GM12875 (cell line): ENCODE results near the gene GRK5.

Source experiments
- H3K4me3 ChIP-seq: one replicate; pipeline ENCODE4 v1.5.1; 2011; ENCODE audit warnings: low read depth, low read length, control low read depth
- TF ChIP-seq, protein P1 (sequence below): IDR thresholded peaks from 2 replicates; pipeline ENCODE4 v1.5.1; 2011; ENCODE audit warnings: low read depth, mild to moderate bottlenecking, control low read depth, inconsistent platforms, low read length, moderate library complexity, borderline replicate concordance; ENCODE audit not compliant: insufficient read depth

The GRK5 gene

GRCh38 chr10:119501690-119502089, 294.3 kb downstream of the GRK5 start:
- TF ChIP-seq, protein P1, sequence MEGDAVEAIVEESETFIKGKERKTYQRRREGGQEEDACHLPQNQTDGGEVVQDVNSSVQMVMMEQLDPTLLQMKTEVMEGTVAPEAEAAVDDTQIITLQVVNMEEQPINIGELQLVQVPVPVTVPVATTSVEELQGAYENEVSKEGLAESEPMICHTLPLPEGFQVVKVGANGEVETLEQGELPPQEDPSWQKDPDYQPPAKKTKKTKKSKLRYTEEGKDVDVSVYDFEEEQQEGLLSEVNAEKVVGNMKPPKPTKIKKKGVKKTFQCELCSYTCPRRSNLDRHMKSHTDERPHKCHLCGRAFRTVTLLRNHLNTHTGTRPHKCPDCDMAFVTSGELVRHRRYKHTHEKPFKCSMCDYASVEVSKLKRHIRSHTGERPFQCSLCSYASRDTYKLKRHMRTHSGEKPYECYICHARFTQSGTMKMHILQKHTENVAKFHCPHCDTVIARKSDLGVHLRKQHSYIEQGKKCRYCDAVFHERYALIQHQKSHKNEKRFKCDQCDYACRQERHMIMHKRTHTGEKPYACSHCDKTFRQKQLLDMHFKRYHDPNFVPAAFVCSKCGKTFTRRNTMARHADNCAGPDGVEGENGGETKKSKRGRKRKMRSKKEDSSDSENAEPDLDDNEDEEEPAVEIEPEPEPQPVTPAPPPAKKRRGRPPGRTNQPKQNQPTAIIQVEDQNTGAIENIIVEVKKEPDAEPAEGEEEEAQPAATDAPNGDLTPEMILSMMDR, result no peak
- no peak overlapping the region for H3K4me3 ChIP-seq

DNA sequence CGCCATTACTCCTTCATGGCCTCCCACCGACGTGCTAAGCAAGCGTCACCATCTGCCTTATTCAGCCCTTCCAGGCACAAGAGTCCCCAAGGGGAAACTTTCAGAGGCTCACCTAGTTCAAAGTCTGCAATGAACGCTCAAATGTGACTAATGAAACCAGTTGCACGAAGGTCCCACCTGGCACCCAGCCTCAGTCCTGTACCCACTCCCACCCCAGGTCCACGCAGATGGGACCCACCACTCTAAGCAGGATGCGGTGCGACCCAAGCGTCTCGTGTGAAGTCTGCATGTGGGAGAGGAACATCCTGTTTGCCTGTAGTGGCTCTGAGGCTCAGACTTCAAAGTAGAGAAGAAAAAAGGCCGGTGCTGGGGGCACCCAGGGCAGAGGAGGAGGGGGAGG, 294.8 kb downstream of the GRK5 start:
- no peak overlapping the region for H3K4me3 ChIP-seq
- TF ChIP-seq, protein P1, result no peak

DNA sequence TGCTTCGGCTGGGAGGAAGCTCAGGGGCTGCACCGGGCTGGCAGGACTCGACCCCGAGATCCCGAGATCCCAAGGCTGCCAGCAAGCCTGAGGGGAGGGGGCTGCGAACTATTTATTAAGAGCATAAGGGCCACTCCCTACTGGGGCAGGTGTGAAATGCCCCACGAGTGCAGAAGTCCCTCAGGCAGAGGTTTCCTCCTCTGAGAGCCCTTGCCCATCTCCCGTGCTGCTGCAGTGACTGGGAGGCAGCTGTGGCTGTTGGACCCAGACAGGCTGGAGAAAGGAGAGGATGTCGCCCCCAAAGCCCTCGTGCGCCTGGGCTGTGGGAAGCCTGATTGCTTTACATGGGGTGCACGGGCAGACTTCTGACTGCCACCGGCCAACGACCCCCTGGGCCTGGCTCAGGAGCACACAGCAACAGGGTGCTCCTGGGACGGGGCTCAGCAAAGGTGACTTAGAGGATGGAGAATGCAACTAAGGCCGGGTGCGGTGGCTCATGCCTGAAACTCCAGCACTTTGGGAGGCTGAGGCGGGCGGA, 295.3 kb downstream of the GRK5 start:
- H3K4me3 ChIP-seq, result no peak overlapping the region
- TF ChIP-seq, protein P1, result no peak

DNA sequence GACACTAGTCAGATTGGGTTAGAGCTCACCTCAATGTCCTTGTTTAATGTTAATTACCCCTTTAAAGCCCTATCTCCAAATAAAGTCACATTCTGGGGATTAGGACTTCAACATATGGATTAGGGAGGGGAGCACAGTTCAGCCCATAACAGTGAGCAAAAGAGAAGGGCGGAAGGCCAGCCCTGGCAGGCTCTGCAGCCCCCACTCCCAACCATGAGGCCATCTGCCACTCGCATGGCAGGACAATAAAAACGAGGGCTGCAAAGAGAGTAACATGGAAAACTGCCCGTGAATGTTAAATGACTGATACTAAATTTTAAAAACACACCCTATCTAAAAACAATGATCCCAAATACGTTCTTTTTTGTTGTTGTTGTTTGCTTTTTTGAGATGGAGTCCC, 296.4 kb downstream of the GRK5 start:
- no peak overlapping the region for H3K4me3 ChIP-seq
- TF ChIP-seq, protein P1, result no peak

- TF ChIP-seq, protein P1, result no peak
- H3K4me3 ChIP-seq, result no peak overlapping the region
These were observed 297.3 kb downstream of the GRK5 start for GRCh38 chr10:119504651-119505050.

GRCh38 chr10:119505131-119505551, 297.8 kb downstream of the GRK5 start:
- TF ChIP-seq, protein P1, result no peak
- H3K4me3 ChIP-seq, result no peak overlapping the region
